K562 (cell line): ENCODE measurements around the gene PPP1CB.

ENCODE experiments used
- HNRNPK ChIP-seq: fragments of 200-400 bp; formaldehyde crosslinking; IDR thresholded peaks from one replicate; pipeline ENCODE4 v1.6.1; 2018; ENCODE audit warnings: mild to moderate bottlenecking, low read depth, low read length; ENCODE audit not compliant: poor library complexity, severe bottlenecking
- KDM2B ChIP-seq: fragments of 250-450 bp; sonication (Bioruptor Pico); IDR thresholded peaks from 2 replicates; pipeline ENCODE4 v1.8.0; 2021; ENCODE audit warnings: mild to moderate bottlenecking, moderate library complexity
- STAG1 ChIP-seq: sonication (generic); formaldehyde crosslinking; IDR thresholded peaks from 2 replicates; pipeline ENCODE4 v1.5.0; 2020; ENCODE audit warnings: missing genetic modification reagents, borderline replicate concordance
- ZNF165 ChIP-seq: fragments of 250-450 bp; sonication (Bioruptor Pico); IDR thresholded peaks from 2 replicates; pipeline ENCODE4 v1.4.0; 2020; ENCODE audit warnings: borderline replicate concordance
- TF ChIP-seq, protein P1 (sequence below), 3 experiments: IDR thresholded peaks in 2 of 3; conservative IDR thresholded peaks in 1 of 3; 2 replicates each; pipeline ENCODE4 v1.5.1; 2011 to 2012; ENCODE audit warnings: low read length in 3 of 3, mild to moderate bottlenecking in 3 of 3, control low read depth in 2 of 3, improper control_type of control experiment in 1 of 3, inconsistent platforms in 1 of 3, low read depth in 1 of 3, mixed read lengths in 1 of 3, moderate library complexity in 1 of 3; ENCODE audit not compliant: insufficient read depth in 2 of 3

GRCh38 chr2:28802975-28803429 is 51.4 kb downstream of the PPP1CB start:
- TF ChIP-seq, protein P1, sequence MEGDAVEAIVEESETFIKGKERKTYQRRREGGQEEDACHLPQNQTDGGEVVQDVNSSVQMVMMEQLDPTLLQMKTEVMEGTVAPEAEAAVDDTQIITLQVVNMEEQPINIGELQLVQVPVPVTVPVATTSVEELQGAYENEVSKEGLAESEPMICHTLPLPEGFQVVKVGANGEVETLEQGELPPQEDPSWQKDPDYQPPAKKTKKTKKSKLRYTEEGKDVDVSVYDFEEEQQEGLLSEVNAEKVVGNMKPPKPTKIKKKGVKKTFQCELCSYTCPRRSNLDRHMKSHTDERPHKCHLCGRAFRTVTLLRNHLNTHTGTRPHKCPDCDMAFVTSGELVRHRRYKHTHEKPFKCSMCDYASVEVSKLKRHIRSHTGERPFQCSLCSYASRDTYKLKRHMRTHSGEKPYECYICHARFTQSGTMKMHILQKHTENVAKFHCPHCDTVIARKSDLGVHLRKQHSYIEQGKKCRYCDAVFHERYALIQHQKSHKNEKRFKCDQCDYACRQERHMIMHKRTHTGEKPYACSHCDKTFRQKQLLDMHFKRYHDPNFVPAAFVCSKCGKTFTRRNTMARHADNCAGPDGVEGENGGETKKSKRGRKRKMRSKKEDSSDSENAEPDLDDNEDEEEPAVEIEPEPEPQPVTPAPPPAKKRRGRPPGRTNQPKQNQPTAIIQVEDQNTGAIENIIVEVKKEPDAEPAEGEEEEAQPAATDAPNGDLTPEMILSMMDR (IDR thresholded peaks at IDR 0.05 in 2 of 3, conservative IDR thresholded peaks at IDR 0.05 in 1 of 3; ENCODE audit: insufficient read depth in 2 of 3, low read depth in 1 of 3, low read length in 3 of 3), result no peak
- TF ChIP-seq STAG1 (CRISPR knock-in tag) (no peak), ZNF165 (CRISPR knock-in tag) (no peak), KDM2B (CRISPR knock-in tag) (no peak), HNRNPK (no peak)
